H7 (cell line): ENCODE measurements around the gene ITIH3. TPM values are rescaled to one million over a fixed set of nuclear protein-coding genes. Genes with fewer than 3 reads are reported as not detected.

ENCODE experiments used
- DNase-seq: peaks from one replicate; pipeline ENCODE4 v3.0.0; 2012
- H3K27me3 ChIP-seq: 2 replicates; pipeline ENCODE4 v1.6.0; 2011; ENCODE audit warnings: mild to moderate bottlenecking, low read length; ENCODE audit not compliant: control insufficient read depth, insufficient read depth
- H3K36me3 ChIP-seq: replicated peaks from 2 replicates; pipeline ENCODE4 v1.5.1; 2011; ENCODE audit warnings: low read length; ENCODE audit not compliant: control insufficient read depth, insufficient read depth
- H3K4me3 ChIP-seq: 2 replicates; pipeline ENCODE4 v1.5.1; 2011; ENCODE audit warnings: low read depth, mild to moderate bottlenecking, control low read depth, low read length, moderate library complexity; ENCODE audit not compliant: insufficient read depth
- total RNA-seq: library from RNA; depleted of rRNA; stranded (reverse); fragments of >200 nt; shearing (Covaris generic); gene quantifications from 2 replicates; pipeline ENCODE4 v1.2.3, GENCODE V29; 2014

The ITIH3 gene
- total RNA-seq, 1 experiment from 2014 or later: not detected

GRCh38 chr3:52819936-52820335, 25.3 kb downstream of the ITIH3 start:
- DNase-seq: no peak
- no peak overlapping the region for H3K4me3 ChIP-seq
- H3K36me3 ChIP-seq: no peaks in the 10 kb centered on the region
- no peaks in the 10 kb centered on the region for H3K27me3 ChIP-seq

DNA sequence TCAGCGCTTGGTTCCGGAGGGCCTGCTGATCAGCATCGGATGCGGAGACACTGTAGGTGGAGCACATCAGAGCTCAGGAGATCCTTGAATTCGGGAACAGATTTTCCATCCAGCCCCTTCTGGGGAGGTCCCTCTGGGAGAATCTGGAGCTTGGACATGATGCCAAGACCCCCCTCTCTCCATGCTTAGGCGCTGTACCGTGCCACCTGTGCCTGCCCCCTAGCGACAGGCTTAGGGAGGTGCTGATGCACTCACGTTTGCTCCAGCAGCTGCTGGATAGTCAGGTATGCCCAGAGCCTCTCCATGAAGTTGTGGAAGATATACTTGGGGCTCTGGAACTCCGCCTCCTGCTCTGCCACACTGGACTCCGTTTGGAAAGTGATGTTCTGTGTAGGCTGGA, 26.1 kb downstream of the ITIH3 start:
- Histone ChIP-seq H3K27me3 (no peaks in the 10 kb centered on the region), H3K4me3 (no peak overlapping the region), H3K36me3 (no peaks in the 10 kb centered on the region)
- peak; percentile 94 for DNase-seq

DNA sequence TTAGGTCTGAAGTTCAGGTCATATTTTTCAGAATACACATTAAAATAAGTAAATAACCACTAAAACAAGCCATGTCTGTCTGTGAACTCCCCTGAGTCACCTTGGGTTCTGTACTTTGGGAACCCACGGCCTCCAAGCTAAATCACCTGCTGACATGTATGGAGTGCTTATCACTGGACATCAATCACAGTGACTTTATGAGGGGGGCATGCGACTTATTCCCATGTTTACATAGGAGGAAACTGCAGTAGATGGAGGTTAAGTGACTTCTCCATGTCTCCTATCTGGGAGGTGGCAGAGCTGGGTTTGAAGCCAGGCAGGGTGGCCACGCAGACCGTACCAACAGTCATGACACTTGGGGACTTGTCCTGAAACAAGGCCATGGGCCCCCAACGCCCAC, 27.8 kb downstream of the ITIH3 start:
- Histone ChIP-seq H3K36me3 (no peaks in the 10 kb centered on the region), H3K27me3 (no peaks in the 10 kb centered on the region), H3K4me3 (no peak overlapping the region)
- no peak for DNase-seq

GRCh38 chr3:52824037-52824436, 29.4 kb downstream of the ITIH3 start:
- Histone ChIP-seq H3K36me3 (no peaks in the 10 kb centered on the region), H3K27me3 (no peaks in the 10 kb centered on the region), H3K4me3 (no peak overlapping the region)
- DNase-seq: no peak

DNA sequence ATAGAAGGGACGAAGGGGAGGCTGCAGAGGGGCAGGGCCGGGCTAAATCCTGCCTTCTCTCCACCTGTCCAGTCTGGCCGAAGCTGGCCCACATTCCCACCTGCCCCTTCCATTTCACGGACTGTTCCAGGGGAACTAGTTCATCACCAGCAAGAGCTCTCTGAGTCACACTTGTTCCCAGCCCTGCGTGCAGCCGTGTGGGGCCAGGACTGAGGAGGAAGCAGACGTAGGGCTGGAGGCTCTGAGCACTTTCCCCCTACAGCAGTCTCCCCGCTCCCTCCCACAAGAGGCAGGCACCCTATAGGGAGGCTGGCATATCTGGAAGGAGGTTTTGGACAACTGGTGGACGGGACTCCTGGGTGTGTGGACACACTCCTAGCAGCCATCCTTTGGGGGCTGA, 32.8 kb downstream of the ITIH3 start:
- Histone ChIP-seq H3K4me3 (no peak overlapping the region), H3K36me3 (no peaks in the 10 kb centered on the region), H3K27me3 (no peaks in the 10 kb centered on the region)
- DNase-seq: no peak

GRCh38 chr3:52827866-52828376, 33.3 kb downstream of the ITIH3 start:
- peak; percentile 83 for DNase-seq
- no peaks in the 10 kb centered on the region for H3K27me3 ChIP-seq
- no peak overlapping the region for H3K4me3 ChIP-seq
- H3K36me3 ChIP-seq: no peaks in the 10 kb centered on the region

- H3K36me3 ChIP-seq: no peaks in the 10 kb centered on the region
- no peak for DNase-seq
- H3K27me3 ChIP-seq: no peaks in the 10 kb centered on the region
- no peak overlapping the region for H3K4me3 ChIP-seq
These were observed 34.9 kb downstream of the ITIH3 start for GRCh38 chr3:52829482-52829881.

DNA sequence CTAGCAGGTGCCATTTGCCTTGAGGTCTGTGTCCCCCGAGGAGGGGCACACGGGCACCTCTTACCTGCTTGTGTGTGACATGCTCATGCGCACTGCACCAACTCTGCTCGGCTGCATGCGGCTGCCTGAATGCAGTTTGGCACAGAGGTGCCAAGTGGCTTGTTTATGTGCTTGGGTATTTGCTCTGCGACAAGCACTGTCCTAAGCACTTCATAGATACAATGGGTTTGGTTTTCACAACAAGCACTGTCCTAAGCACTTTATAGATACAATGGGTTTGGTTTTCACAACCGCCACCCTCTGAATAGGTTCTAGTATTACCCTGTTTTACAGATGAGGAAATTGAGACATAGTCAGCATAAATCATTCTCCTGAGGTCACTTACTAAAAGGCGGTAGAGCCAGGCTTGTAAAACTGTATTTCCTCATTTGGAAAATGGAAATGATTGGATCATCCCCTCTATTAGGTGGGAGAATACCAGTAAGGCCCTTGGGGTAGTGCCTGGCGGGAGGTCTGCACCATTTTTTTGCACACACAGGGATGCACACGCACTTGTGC, 35.4 kb downstream of the ITIH3 start:
- no peaks in the 10 kb centered on the region for H3K27me3 ChIP-seq

GRCh38 chr3:52830535-52831258, 36.1 kb downstream of the ITIH3 start, which contains the start of gene ITIH4:
Gene ITIH4 (minus strand): TSS chr3:52830672. CDS start chr3:52830642, 30 bp downstream.
- H3K36me3 ChIP-seq: no peaks in the 10 kb centered on the region
- H3K27me3 ChIP-seq: no peaks in the 10 kb centered on the region
- no peak within 1 kb of the TSS for H3K4me3 ChIP-seq
- peak; percentile 66 for DNase-seq

More for the DNA sequence above, 35.4 kb downstream of the ITIH3 start:
- Histone ChIP-seq H3K4me3 (no peak overlapping the region), H3K36me3 (no peaks in the 10 kb centered on the region)
- DNase-seq: no peak

GRCh38 chr3:52831500-52832301, 37.1 kb downstream of the ITIH3 start:
- H3K36me3 ChIP-seq: no peaks in the 10 kb centered on the region
- H3K27me3 ChIP-seq: no peaks in the 10 kb centered on the region
- DNase-seq: no peak
- no peak overlapping the region for H3K4me3 ChIP-seq

DNA sequence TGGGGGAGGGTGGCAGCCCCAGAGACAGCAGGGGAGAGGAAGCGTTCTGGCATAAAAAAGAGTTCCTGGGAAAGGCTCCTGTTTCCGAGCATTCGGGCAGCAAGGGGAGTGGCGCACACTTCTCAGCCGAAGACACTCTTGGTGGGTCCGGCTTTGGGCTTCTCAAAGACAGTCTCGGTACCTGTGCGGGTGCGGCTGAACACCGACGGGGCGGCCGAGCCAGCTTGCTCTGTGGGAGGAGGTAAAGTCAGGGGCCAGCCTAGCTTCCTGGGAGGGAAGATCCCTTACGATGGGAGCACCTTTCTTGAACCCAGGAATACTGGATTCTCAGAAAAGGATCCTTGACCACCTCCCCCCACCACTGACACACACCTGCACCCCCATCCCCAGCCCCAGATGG, 38.6 kb downstream of the ITIH3 start:
- DNase-seq: no peak
- Histone ChIP-seq H3K27me3 (no peaks in the 10 kb centered on the region), H3K36me3 (no peaks in the 10 kb centered on the region), H3K4me3 (no peak overlapping the region)

DNA sequence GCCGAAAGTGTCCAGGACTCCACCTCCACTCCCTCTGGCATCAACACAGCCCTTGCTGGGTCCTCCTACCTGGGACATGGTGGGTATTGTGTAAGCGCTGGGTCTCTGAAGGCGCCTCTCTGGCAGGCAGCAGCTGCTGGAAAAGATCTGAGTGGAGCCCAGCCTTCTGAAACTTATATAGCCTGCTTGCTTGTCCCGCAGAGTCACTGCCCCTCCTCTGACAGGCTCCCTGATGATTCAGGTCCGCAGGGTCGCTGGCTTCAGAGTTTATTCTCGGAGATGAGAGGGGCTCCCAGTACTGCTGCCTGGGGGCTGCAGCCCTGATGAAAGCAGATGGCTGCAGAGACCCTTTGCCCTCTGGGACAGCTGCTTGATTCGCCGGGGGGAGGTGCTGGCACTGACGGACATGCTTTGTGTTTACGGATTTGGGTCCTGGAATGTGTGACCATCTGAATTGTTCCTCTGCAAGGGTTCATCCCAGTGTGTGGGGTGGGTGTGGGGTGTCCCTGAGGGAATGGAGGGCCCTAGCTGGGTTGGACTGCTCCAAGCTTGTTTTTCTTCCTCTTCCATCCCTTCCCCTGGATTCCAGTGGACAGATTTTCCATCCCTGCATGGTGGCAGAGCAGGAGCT, 40.4 kb downstream of the ITIH3 start, which contains the start of gene MUSTN1:
MUSTN1 (minus strand) TSS at position 149 of the 631 bp plus-strand sequence; CDS start at position 78, 71 bp downstream.
- no peak for DNase-seq

GRCh38 chr3:52835766-52836470, 41.3 kb downstream of the ITIH3 start:
- no peak for DNase-seq
- Histone ChIP-seq H3K27me3 (no peaks in the 10 kb centered on the region), H3K36me3 (no peaks in the 10 kb centered on the region; the same call in 1 of the 2 replicates), H3K4me3 (no peak overlapping the region)

More for the DNA sequence above, 40.4 kb downstream of the ITIH3 start, which contains the start of gene MUSTN1:
- Histone ChIP-seq H3K36me3 (no peaks in the 10 kb centered on the region; the same call in 1 of the 2 replicates), H3K4me3 (no peak within 1 kb of the TSS), H3K27me3 (no peaks in the 10 kb centered on the region)

DNA sequence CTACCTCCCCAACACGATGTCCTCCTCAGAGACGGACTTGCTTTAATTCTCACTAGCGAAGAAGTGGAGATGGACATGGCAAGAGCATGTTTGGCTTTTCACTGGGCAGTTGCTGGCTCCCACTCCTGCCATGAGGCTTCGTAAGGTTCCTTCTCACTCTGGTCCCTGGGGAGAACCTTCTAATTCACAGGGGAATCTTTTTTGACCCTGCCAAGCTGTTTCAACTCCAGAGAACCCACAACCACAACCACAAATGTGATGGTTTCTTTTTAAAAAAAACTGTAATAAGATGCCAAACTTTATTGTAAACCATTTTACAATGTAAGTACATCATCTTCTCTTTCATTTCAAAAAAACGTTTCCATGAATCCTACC, 41.9 kb downstream of the ITIH3 start:
- peaks cover 2% of the 10 kb centered on the region for H3K36me3 ChIP-seq

More for the DNA sequence above, 41.9 kb downstream of the ITIH3 start:
- no peak for DNase-seq
- no peaks in the 10 kb centered on the region for H3K27me3 ChIP-seq
- no peak overlapping the region for H3K4me3 ChIP-seq
